Measurements from ENCODE around the gene NGF. TPM values are rescaled to one million over a fixed set of nuclear protein-coding genes. Genes with fewer than 3 reads are reported as not detected.

Gene NGF
- total RNA-seq, 4 donors from 2014 or later = 2.8 to 4.0 (median 3.2) TPM; not detected in 1

GRCh38 chr1:115308969-115309368 lies 29.1 kb downstream of the NGF start:
- intact Hi-C loops (cut with DNase I) = no loop called here
- Histone ChIP-seq H3K36me3 (no peaks in the 10 kb centered on the region), H3K4me3 (replicated peaks in 1 of 3) (no peak overlapping the region), H3K9me3 (no peaks in the 10 kb centered on the region), H3K27ac (no peak overlapping the region), H3K4me1 (peaks cover 0 to 4% of the 10 kb centered on the region in 2 donors), H3K27me3 (no peaks in the 10 kb centered on the region)
- DNase-seq = no peak
- TF ChIP-seq POLR2A (IDR thresholded peaks at IDR 0.05) (no peak), CTCF (IDR thresholded peaks at IDR 0.05) (no peak)
- WGBS, 2 donors = 89 to 97% methylated on average over 1 of the region's 1 CpG

GRCh38 chr1:115307661-115308060 lies 30.4 kb downstream of the NGF start:
- intact Hi-C loops (cut with DNase I) = no loop called here
- H3K27ac ChIP-seq = no peak overlapping the region
- no peak for DNase-seq
- H3K36me3 ChIP-seq = no peaks in the 10 kb centered on the region
- H3K27me3 ChIP-seq = no peaks in the 10 kb centered on the region
- no peaks in the 10 kb centered on the region for H3K9me3 ChIP-seq
- H3K4me3 ChIP-seq (replicated peaks in 1 of 3) = no peak overlapping the region
- no peak for TF ChIP-seq CTCF (IDR thresholded peaks at IDR 0.05)
- no peak for TF ChIP-seq POLR2A (IDR thresholded peaks at IDR 0.05)
- no peaks in the 10 kb centered on the region for H3K4me1 ChIP-seq

- Histone ChIP-seq H3K27me3 (no peaks in the 10 kb centered on the region), H3K9me3 (no peaks in the 10 kb centered on the region), H3K36me3 (no peaks in the 10 kb centered on the region), H3K27ac (no peak overlapping the region), H3K4me1 (no peaks in the 10 kb centered on the region), H3K4me3 (replicated peaks in 1 of 3) (no peak overlapping the region)
- DNase-seq = no peak
- 68 to 80% methylated on average over 2 of the region's 2 CpGs for WGBS, 2 donors
- intact Hi-C loops (cut with DNase I) = no loop called here
- no peak for TF ChIP-seq POLR2A (IDR thresholded peaks at IDR 0.05)
- no peak for TF ChIP-seq CTCF (IDR thresholded peaks at IDR 0.05)
Observed at GRCh38 chr1:115306146-115306545, 31.9 kb downstream of the NGF start.

- Histone ChIP-seq H3K27me3 (no peaks in the 10 kb centered on the region), H3K4me1 (no peaks in the 10 kb centered on the region), H3K27ac (no peak overlapping the region), H3K36me3 (no peaks in the 10 kb centered on the region), H3K9me3 (no peaks in the 10 kb centered on the region), H3K4me3 (replicated peaks in 1 of 3) (no peak overlapping the region)
- TF ChIP-seq POLR2A (IDR thresholded peaks at IDR 0.05) (no peak), CTCF (IDR thresholded peaks at IDR 0.05) (no peak)
- DNase-seq = no peak
- intact Hi-C loops (cut with DNase I) = no loop called here
- 95 to 96% methylated on average over 2 of the region's 2 CpGs for WGBS, 2 donors
Observed at GRCh38 chr1:115303364-115303763, 34.7 kb downstream of the NGF start.

- Histone ChIP-seq H3K4me3 (replicated peaks in 1 of 3) (no peak overlapping the region), H3K4me1 (no peaks in the 10 kb centered on the region), H3K27ac (no peak overlapping the region), H3K27me3 (no peaks in the 10 kb centered on the region), H3K9me3 (no peaks in the 10 kb centered on the region), H3K36me3 (no peaks in the 10 kb centered on the region)
- no peak for DNase-seq
- intact Hi-C loops (cut with DNase I) = no loop called here
- WGBS, 2 donors = 77 to 81% methylated on average over 9 of the region's 9 CpGs
- TF ChIP-seq POLR2A (IDR thresholded peaks at IDR 0.05) (no peak), CTCF (IDR thresholded peaks at IDR 0.05) (no peak)
Observed at GRCh38 chr1:115302390-115302961, 35.6 kb downstream of the NGF start.

Measured in thyroid gland (tissue), 4 donors.